NCI-H345 treated with DMSO at 0.1 percent for 48 hours (cell line): Measurements from ENCODE around the gene NCDN.

ENCODE experiments used
- DNase-seq: peaks from one replicate; lab custom pipeline; 2025; ENCODE audit not compliant: unreplicated experiment; lab: John Stamatoyannopoulos, UW

NCDN gene

GRCh38 chr1:35554266-35555211, 3.1 kb upstream of the NCDN start:
- no peak for DNase-seq

- DNase-seq = no peak
Observed at GRCh38 chr1:35555212-35555584, 2.4 kb upstream of the NCDN start.

DNA sequence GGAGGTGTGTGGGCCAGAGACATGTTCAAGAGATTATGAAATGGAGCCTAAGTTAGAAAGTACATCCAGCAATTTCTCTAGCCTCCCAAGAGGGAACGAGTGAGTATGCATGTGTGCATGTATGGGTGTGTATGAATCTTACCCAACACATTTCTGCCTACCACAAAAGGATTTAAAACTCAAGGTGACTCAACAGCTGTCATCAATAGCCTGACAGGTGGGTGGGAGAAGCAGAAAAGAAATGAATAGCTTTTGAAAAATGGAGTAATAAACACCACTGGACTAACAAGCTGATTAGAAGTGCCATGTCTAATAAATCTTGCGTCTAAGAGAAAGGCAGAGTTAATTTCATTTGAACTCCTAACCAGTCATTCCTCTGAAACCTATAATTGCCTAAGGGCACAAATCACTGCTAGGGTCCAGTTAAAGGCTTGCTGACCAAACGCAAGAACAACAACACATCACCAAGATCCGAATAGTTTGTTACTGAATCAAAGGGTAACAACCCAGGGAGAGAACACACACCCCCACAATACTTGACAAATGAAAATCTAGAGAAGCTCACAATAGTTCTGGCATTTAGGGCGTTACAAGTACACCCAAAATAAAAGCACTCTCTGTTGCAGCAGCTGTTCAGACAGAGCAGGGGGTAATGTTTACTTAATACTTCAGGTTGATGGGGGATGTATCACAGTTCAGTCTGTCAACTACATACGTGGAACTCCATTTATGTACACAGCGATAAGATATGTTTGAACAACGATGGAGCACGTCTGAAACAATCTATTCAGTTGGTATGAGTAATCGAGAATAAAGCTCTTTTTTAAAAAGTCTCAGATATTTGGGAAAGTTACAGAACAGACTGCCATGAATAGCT, 1.8 kb upstream of the NCDN start:
- peak; percentile 97 for DNase-seq

DNA sequence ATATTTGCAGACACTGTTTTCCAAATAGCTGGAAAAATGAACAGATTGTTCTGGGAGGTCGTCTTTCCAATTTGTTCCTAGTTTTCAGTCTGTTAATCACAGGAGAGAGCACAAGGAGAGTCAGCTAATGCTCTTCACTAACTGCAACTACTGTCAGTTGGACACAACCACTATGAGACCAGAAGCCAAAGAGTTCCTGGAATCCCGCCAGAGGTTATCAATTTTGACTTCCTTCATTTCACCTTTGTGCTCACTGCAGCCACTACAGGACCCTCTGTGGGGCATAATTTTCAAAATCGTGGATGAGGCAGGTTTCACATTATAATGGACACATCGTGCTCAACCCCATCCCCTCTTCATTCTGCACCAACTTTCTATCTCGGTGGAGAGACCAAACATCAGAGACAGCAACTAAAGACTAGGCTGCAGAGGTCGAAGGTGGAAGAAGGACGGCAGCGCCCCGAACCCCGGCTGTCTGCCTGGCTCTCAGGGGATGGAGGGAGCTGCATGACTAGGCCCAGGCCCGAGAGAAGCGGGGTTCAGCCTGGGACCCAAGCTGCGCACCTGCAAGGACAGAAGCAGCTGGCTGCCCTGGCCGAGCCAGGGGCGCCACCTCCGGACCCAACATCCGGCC, 998 bp upstream of the NCDN start:
- no peak for DNase-seq

GRCh38 chr1:35557118-35557610, 435 bp upstream of the NCDN start, which contains the start of gene KIAA0319L:
Gene KIAA0319L, minus strand, starts transcription at chr1:35557403. Its CDS starts 2,912 bp downstream, at chr1:35554491.
- peak; percentile 81 for DNase-seq

DNA sequence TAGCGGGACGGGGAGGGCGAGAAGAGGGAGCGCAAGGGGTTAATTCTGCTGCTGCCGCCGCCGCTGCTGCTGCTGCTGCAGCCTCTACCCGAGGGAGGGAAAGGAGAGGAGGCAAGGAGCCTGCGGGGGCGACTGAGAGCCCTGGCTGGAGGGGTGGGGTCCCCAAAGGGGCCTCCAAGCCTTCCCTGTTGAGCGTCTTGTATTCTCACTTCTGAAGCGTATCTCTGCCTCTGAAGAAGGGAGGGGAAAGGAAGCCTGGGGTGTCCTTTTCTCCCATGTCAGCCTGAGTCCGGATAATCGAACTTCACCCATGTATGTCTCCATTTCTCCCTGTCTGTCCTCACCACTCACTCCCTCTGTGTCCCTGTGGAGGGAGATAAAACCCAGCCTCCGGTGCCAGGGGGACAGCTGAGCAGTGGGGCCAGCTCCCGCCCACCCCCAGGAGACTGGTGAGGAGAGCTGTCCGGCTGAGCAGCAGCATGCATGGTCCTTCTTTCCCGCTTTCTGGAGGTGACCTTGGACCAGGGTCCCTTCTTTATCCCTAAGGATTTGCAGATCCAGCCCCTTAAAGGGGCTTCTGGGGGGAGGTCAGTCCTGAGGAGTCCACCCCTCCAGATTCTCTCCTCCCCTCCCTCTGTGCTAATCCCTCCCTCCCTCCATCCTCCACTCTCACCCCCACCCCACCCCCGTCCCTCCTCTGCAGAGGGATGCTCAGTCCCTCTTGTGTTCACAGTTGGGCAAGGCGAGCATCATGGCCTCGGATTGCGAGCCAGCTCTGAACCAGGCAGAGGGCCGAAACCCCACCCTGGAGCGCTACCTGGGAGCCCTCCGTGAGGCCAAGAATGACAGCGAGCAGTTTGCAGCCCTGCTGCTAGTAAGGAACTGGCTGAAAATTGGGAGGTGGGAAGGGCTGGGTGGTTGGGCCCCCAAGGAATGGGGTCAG, 1.0 kb downstream of the NCDN start:
- no peak for DNase-seq

- DNase-seq = no peak
Observed at GRCh38 chr1:35559317-35559944, 1.8 kb downstream of the NCDN start.

GRCh38 chr1:35560256-35561225, 2.9 kb downstream of the NCDN start:
- DNase-seq = no peak

GRCh38 chr1:35561297-35561971, 3.8 kb downstream of the NCDN start:
- DNase-seq = no peak

DNA sequence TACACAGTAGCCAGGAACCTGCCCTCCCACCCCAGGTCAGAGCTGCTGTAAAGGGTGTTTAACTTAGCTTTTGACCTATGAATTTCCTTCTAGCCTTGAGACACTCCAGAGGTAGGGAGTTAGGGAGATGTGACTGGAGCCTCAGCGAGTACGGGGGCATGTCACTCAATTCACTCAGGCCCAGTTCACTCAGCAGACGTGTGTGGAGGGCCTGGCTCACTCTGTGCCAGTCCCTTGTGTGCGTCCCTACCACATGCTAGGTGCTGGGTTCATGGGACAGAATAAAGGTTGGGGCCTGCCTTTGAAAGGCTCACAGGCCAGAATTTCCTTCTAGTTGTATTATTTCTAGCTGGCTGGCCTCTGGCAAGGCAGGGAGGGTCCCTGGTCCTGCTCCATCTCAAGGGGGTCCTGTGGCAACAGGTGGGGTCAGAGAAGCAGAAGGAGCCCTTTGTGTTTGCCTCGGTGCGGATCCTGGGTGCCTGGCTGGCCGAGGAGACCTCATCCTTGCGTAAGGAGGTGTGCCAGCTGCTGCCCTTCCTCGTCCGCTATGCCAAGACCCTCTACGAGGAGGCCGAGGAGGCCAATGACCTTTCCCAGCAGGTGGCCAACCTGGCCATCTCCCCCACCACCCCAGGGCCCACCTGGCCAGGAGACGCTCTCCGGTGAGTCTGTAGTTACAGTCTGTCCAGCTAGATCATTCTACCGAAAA, 4.5 kb downstream of the NCDN start:
- DNase-seq = no peak

DNA sequence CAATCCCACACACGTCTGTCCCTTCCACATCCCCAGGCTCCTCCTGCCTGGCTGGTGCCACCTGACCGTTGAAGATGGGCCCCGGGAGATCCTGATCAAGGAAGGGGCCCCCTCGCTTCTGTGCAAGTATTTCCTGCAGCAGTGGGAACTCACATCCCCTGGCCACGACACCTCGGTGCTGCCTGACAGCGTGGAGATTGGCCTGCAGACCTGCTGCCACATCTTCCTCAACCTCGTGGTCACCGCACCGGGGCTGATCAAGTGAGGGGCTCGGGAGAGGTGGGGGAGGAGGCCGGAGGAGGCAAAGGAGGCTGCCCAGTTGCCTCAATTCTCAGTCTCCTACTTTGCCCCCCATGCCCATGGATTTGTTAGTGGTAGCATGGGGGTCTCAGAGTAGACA, 5.6 kb downstream of the NCDN start:
- DNase-seq = no peak

DNA sequence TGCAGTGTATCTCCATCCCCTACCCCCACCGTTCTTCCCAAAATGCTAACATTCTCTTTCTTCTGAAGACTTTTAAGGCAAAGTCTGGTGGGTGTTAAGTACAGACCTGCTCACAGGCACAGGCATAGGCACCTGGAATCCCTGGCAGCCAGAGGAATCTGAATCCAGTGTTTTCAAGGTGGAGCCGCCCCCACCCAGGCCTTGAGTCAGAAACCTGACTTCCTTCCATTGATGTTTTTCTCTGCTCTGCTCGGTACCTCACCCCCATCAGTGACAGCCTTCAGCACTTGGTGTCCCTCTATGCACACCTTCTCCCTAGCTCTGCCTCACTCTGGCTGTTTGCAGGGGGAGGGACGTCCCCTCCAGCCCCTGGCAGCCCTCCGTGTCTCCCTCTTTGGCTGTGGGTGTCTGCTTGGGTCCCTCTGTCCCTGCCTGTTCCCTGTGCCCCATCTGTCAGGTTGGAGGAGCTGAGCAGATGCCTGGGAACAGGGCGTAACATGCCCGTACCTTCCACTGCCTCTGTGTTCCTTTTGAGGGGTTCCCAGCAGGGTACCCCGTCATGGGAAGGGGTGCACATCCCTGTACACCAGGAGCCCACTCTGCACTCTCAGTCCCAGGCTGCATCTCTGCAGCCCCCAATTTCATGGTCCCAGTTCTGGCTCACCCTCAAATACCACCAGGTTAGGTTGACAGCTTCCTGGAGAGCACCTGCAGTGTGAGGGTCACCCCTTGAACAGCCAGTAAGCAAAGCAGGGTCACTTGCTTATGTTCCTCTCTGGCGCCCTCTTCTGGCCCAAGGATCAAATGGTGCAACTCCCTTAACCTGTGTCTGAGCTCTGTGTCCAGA, 6.7 kb downstream of the NCDN start:
- peak; percentile 37 for DNase-seq

DNA sequence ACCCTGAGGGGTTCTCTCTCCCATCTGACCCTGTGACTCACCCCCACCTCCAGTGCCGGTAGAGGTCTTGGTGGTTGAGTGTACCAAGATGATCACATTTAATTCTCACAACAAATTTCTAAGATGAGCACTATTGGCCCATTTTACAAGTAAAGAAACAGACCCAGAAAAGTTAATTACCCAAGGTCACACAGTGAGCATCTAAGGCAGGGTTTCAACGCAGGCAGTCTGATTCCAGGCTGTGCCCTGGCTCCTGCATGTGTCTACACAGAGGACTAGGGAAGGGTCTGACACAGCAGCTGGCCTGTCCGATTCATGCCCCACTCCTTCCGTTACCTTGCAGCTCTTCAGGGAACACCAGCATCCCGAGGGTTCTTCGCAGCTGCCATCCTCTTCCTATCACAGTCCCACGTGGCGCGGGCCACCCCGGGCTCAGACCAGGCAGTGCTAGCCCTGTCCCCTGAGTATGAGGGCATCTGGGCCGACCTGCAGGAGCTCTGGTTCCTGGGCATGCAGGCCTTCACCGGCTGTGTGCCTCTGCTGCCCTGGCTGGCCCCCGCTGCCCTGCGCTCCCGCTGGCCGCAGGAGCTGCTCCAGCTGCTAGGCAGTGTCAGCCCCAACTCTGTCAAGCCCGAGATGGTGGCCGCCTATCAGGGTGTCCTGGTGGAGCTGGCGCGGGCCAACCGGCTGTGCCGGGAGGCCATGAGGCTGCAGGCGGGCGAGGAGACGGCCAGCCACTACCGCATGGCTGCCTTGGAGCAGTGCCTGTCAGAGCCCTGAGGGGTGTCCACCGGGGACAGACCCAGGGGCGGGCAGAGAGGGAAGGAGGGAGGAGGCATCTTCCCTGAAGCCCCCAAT, 7.5 kb downstream of the NCDN start:
- DNase-seq = no peak

- DNase-seq = no peak
Observed at GRCh38 chr1:35565742-35566133, 8.1 kb downstream of the NCDN start.

DNA sequence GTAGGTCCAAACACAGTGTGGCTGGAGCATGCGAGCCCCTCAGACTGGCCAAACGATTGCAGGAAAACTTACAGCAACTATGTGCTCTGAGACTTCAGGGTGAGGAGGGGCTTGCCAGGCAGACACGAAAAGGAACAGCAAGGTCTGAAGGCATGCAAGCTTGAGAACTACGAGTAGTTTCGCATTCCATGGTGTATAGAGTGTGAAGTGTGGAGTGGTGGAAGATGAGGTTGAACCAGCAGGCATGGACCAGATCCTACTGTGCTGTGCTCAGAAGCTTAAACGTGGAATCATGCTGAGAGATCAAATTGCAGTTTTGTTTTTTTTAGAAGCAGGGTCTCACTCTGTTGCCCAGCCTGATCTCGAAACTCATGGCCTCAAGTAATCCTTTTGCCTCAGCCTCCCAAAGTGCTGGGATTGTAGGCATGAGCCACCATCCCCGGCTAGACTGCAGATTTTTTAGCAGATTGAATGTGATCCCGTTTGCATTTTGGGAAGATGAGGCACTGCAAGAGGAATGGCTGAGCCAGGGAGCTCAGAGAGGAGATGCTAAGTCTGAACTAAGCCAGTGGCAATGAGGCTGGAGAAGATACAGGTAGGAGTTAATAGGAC, 10.5 kb downstream of the NCDN start:
- DNase-seq = no peak
